SK-N-SH (cell line): ENCODE measurements around the gene SUCNR1. TPM values are rescaled to one million over a fixed set of nuclear protein-coding genes. Genes with fewer than 3 reads are reported as not detected.

Source experiments
- CTCF ChIA-PET: fragments of 300-600, 350-600 bp; formaldehyde crosslinking; extraction: SDS; loops from one replicate; lab custom pipeline; 2021; lab: Yijun Ruan, JAX
- POLR2A ChIA-PET: fragments of 350-600 bp; sonication (Branson Sonifier 250); formaldehyde crosslinking; extraction: SDS; loops from one replicate; lab custom pipeline; 2020; ENCODE audit warnings: antibody characterized with exemption, inconsistent platforms; lab: Yijun Ruan, JAX
- DNase-seq: peaks from one replicate; pipeline ENCODE4 v3.0.0; 2012
- H2AFZ ChIP-seq: fragments of 200-600 bp; sonication (generic); 2 replicates; pipeline ENCODE4 v1.8.1; 2016; ENCODE audit warnings: antibody characterized with exemption, mild to moderate bottlenecking, low read depth
- H3F3A ChIP-seq: fragments of 200-600 bp; sonication (generic); replicated peaks from 2 replicates; pipeline ENCODE3; 2016; ENCODE audit warnings: antibody characterized with exemption, mild to moderate bottlenecking; ENCODE audit not compliant: insufficient read depth
- H3K27ac ChIP-seq, 2 experiments: fragments of 200-500 bp in 1 of 2; fragments of 200-600 bp in 1 of 2; sonication (Bioruptor generic) in 1 of 2; sonication (generic), shearing (Covaris generic) in 1 of 2; 2 replicates each; pipeline versions ENCODE4 v1.5.1 to v1.6.1; 2014 to 2016; ENCODE audit warnings: low read depth in 2 of 2, inconsistent platforms in 1 of 2, low read length in 1 of 2, mild to moderate bottlenecking in 1 of 2, mixed read lengths in 1 of 2
- H3K27me3 ChIP-seq: fragments of 200-600 bp; sonication (generic), shearing (Covaris generic); 2 replicates; pipeline ENCODE4 v1.6.1; 2016; ENCODE audit warnings: mixed run types; ENCODE audit not compliant: insufficient read depth
- H3K36me3 ChIP-seq, 2 experiments: fragments of 200-500 bp in 1 of 2; fragments of 200-600 bp in 1 of 2; sonication (Bioruptor generic) in 1 of 2; sonication (generic) in 1 of 2; replicated peaks in 1 of 2; 2 replicates each; pipeline versions ENCODE3 to v1.5.1; 2014 to 2016; ENCODE audit warnings: low read length in 1 of 2, mild to moderate bottlenecking in 1 of 2; ENCODE audit not compliant: insufficient read depth in 2 of 2, control insufficient read depth in 1 of 2
- H3K4me1 ChIP-seq, 2 experiments: fragments of 200-500 bp in 1 of 2; fragments of 200-600 bp in 1 of 2; sonication (Bioruptor generic) in 1 of 2; sonication (generic), shearing (Covaris generic) in 1 of 2; 2 replicates each; pipeline versions ENCODE4 v1.5.1 to v1.6.1; 2014 to 2016; ENCODE audit warnings: low read depth in 1 of 2, low read length in 1 of 2, mixed run types in 1 of 2; ENCODE audit not compliant: insufficient read depth in 2 of 2, control insufficient read depth in 1 of 2
- H3K4me2 ChIP-seq: fragments of 200-600 bp; sonication (generic), shearing (Covaris generic); 2 replicates; pipeline ENCODE4 v1.6.1; 2017; ENCODE audit warnings: mixed run types
- H3K4me3 ChIP-seq, 2 experiments: fragments of 200-500 bp in 1 of 2; fragments of 200-600 bp in 1 of 2; sonication (Bioruptor generic) in 1 of 2; sonication (generic), shearing (Covaris generic) in 1 of 2; 2 replicates each; pipeline versions ENCODE4 v1.5.1 to v1.8.1; 2014 to 2016; ENCODE audit warnings: low read depth in 2 of 2, inconsistent platforms in 1 of 2, low read length in 1 of 2, mild to moderate bottlenecking in 1 of 2, mixed read lengths in 1 of 2, moderate library complexity in 1 of 2
- H3K79me2 ChIP-seq: fragments of 200-600 bp; sonication (generic); 2 replicates; pipeline ENCODE4 v1.8.1; 2017; ENCODE audit warnings: mild to moderate bottlenecking; ENCODE audit not compliant: insufficient read depth
- H3K9ac ChIP-seq: fragments of 200-600 bp; sonication (generic); 2 replicates; pipeline ENCODE4 v1.6.1; 2017; ENCODE audit warnings: mixed run types
- H3K9me2 ChIP-seq: fragments of 200-600 bp; sonication (generic); 2 replicates; pipeline ENCODE4 v1.6.1; 2017; ENCODE audit warnings: mixed run types
- H3K9me3 ChIP-seq: fragments of 200-600 bp; sonication (generic); 2 replicates; pipeline ENCODE4 v1.6.1; 2017; ENCODE audit warnings: mixed run types, mild to moderate bottlenecking, moderate library complexity
- H4K20me1 ChIP-seq: fragments of 200-600 bp; sonication (generic); 2 replicates; pipeline ENCODE4 v1.6.1; 2017; ENCODE audit warnings: mild to moderate bottlenecking, mixed run types; ENCODE audit not compliant: insufficient read depth
- CHD2 ChIP-seq: fragments of 150-350 bp; IDR thresholded peaks from 2 replicates; pipeline ENCODE4 v1.6.1; 2018; ENCODE audit warnings: low read length; ENCODE audit not compliant: partially characterized antibody
- EZH2phosphoT487 ChIP-seq: fragments of 200-600 bp; sonication (generic); IDR thresholded peaks from 2 replicates; pipeline ENCODE4 v1.6.1; 2017; ENCODE audit warnings: low read depth, mixed run types, mild to moderate bottlenecking, antibody characterized with exemption, moderate library complexity, borderline replicate concordance
- FOSL2 ChIP-seq: IDR thresholded peaks from 2 replicates; pipeline ENCODE4 v1.4.0; 2012; ENCODE audit warnings: low read depth, mild to moderate bottlenecking, moderate library complexity, borderline replicate concordance
- FOXM1 ChIP-seq: IDR thresholded peaks from 2 replicates; pipeline ENCODE4 v1.4.0; 2012; ENCODE audit warnings: low read depth, mild to moderate bottlenecking
- JUND ChIP-seq: IDR thresholded peaks from 2 replicates; pipeline ENCODE4 v1.4.0; 2012
- MAX ChIP-seq: IDR thresholded peaks from 2 replicates; pipeline ENCODE4 v1.4.0; 2012; ENCODE audit warnings: low read depth
- MEF2A ChIP-seq: IDR thresholded peaks from 2 replicates; pipeline ENCODE4 v1.4.0; 2012; ENCODE audit warnings: low read depth, borderline replicate concordance
- MXI1 ChIP-seq: IDR thresholded peaks from 2 replicates; pipeline ENCODE4 v1.6.1; 2012; ENCODE audit warnings: mild to moderate bottlenecking, low read depth, low read length, improper control_type of control experiment
- NFIC ChIP-seq: IDR thresholded peaks from 2 replicates; pipeline ENCODE4 v1.4.0; 2012; ENCODE audit warnings: borderline replicate concordance
- NRF1 ChIP-seq: IDR thresholded peaks from 2 replicates; pipeline ENCODE4 v1.6.1; 2012; ENCODE audit warnings: low read depth, mild to moderate bottlenecking, low read length
- POLR2AphosphoS5 ChIP-seq: IDR thresholded peaks from 2 replicates; pipeline ENCODE4 v1.6.1; 2012; ENCODE audit warnings: low read depth, low read length
- REST ChIP-seq: IDR thresholded peaks from 2 replicates; pipeline ENCODE4 v1.6.1; 2012; ENCODE audit warnings: mild to moderate bottlenecking, low read depth, low read length, moderate library complexity
- RXRA ChIP-seq: IDR thresholded peaks from 2 replicates; pipeline ENCODE4 v1.4.0; 2012; ENCODE audit warnings: low read depth, mild to moderate bottlenecking, borderline replicate concordance
- TAF1 ChIP-seq: IDR thresholded peaks from 2 replicates; pipeline ENCODE4 v1.6.1; 2012; ENCODE audit warnings: low read depth, mild to moderate bottlenecking, low read length, moderate library complexity, borderline replicate concordance
- TCF12 ChIP-seq: IDR thresholded peaks from 2 replicates; pipeline ENCODE4 v1.4.0; 2012
- TEAD4 ChIP-seq: IDR thresholded peaks from 2 replicates; pipeline ENCODE4 v1.4.0; 2012; ENCODE audit warnings: mild to moderate bottlenecking, borderline replicate concordance; ENCODE audit not compliant: insufficient read depth
- USF1 ChIP-seq: IDR thresholded peaks from 2 replicates; pipeline ENCODE4 v1.4.0; 2012; ENCODE audit warnings: low read depth, borderline replicate concordance
- USF2 ChIP-seq: fragments of 150-350 bp; IDR thresholded peaks from 2 replicates; pipeline ENCODE4 v1.6.1; 2017; ENCODE audit warnings: antibody characterized with exemption, low read length, low read depth, borderline replicate concordance
- YY1 ChIP-seq: IDR thresholded peaks from 2 replicates; pipeline ENCODE4 v1.4.0; 2012; ENCODE audit warnings: low read depth, mild to moderate bottlenecking
- WGBS: methylation state at CpG from one replicate; pipeline ENCODE4 v1.1.6; 2017; ENCODE audit warnings: low lambda C conversion rate; 5-methylcytosine and 5-hydroxymethylcytosine counted together
- polyA plus RNA-seq, 3 experiments: library from polyadenylated mRNA; depleted of rRNA; stranded (reverse); fragments of >200 nt; gene quantifications; 2 replicates each; pipeline ENCODE4 v1.2.3, GENCODE V29; 2012

SUCNR1 gene
- polyA plus RNA-seq, 1 of the 3 experiments (the other 2 are of a cell fraction): 1.5 TPM

GRCh38 chr3:151867666-151868065, 5.8 kb upstream of the SUCNR1 start:
- peaks cover 26% of the 10 kb centered on the region for H3K79me2 ChIP-seq
- H2AFZ ChIP-seq: peak overlapping the region; percentile 3; the same call in 1 of the 2 replicates
- H3K9ac ChIP-seq: no peak overlapping the region
- peaks cover 0 to 34% of the 10 kb centered on the region in 2 experiments; a peak in 3 of 4 replicates for H3K4me1 ChIP-seq
- H3K4me2 ChIP-seq: no peak overlapping the region
- no peaks in the 10 kb centered on the region for H3K9me3 ChIP-seq
- no peaks in the 10 kb centered on the region for H4K20me1 ChIP-seq
- no peaks in the 10 kb centered on the region for H3K36me3 ChIP-seq
- peaks cover 56% of the 10 kb centered on the region for H3F3A ChIP-seq
- WGBS: 19% methylated on average over 1 of the region's 1 CpG
- POLR2A ChIA-PET: no interaction called here
- no peak for TF ChIP-seq TAF1
- TF ChIP-seq POLR2AphosphoS5: no peak
- TF ChIP-seq USF1: no peak
- no peak for TF ChIP-seq FOXM1
- no peak for TF ChIP-seq MXI1
- no peak for TF ChIP-seq RXRA
- no peak for TF ChIP-seq MEF2A
- TF ChIP-seq FOSL2: no peak
- no peak for TF ChIP-seq CHD2
- no peak for TF ChIP-seq EZH2phosphoT487
- DNase-seq: no peak
- H3K27ac ChIP-seq: peak overlapping the region; percentile 74 to 76; a peak in 3 of 4 replicates
- H3K9me2 ChIP-seq: no peaks in the 10 kb centered on the region
- no peak overlapping the region for H3K4me3 ChIP-seq
- no peaks in the 10 kb centered on the region for H3K27me3 ChIP-seq
- CTCF ChIA-PET: interaction anchor here (0.9 kb wide), 1 partner anchor 30 kb away, joined by 3 read pairs; no protein-coding TSS in a partner anchor

GRCh38 chr3:151869181-151869580, 4.3 kb upstream of the SUCNR1 start:
- POLR2A ChIA-PET: no interaction called here
- DNase-seq: no peak
- TF ChIP-seq NFIC: no peak
- TF ChIP-seq FOSL2: no peak
- TF ChIP-seq FOXM1: no peak
- no peak for TF ChIP-seq NRF1
- no peak for TF ChIP-seq USF2
- TF ChIP-seq TEAD4: no peak
- no peak for TF ChIP-seq USF1
- no peak for TF ChIP-seq RXRA
- TF ChIP-seq JUND: no peak
- no peak for TF ChIP-seq TAF1
- no peak for TF ChIP-seq CHD2
- no peak for TF ChIP-seq YY1
- TF ChIP-seq MEF2A: no peak
- no peak for TF ChIP-seq MAX
- no peak for TF ChIP-seq REST
- TF ChIP-seq TCF12: no peak

More at GRCh38 chr3:151869181-151869580, 4.3 kb upstream of the SUCNR1 start:
- WGBS: 26% methylated on average over 3 of the region's 3 CpGs
- Histone ChIP-seq H3K9ac (peak overlapping the region; percentile 27; the same call in 1 of the 2 replicates), H3K4me2 (no peak overlapping the region), H3K4me3 (no peak overlapping the region), H3K27ac (peak overlapping the region; percentile 48 to 56; a peak in 3 of 4 replicates), H3K9me2 (no peaks in the 10 kb centered on the region), H3K9me3 (no peaks in the 10 kb centered on the region), H3K36me3 (no peaks in the 10 kb centered on the region), H4K20me1 (no peaks in the 10 kb centered on the region), H2AFZ (peak overlapping the region; percentile 10; the same call in 1 of the 2 replicates), H3K4me1 (peaks cover 0 to 26% of the 10 kb centered on the region in 2 experiments; a peak in 3 of 4 replicates), H3K27me3 (no peaks in the 10 kb centered on the region), H3K79me2 (peaks cover 26% of the 10 kb centered on the region), H3F3A (peaks cover 51% of the 10 kb centered on the region)
- CTCF ChIA-PET: no interaction called here
